Transverse colon (tissue), 4 donors: Measurements from ENCODE around the gene PTPN7. TPM values are rescaled to one million over a fixed set of nuclear protein-coding genes. Genes with fewer than 3 reads are reported as not detected.

Experiments
- DNase-seq: peaks from one replicate; pipeline ENCODE4 v3.0.0-alpha.2; 2019
- H3K27ac ChIP-seq, 4 donors: fragments of 200-600 bp; sonication (generic); 2 replicates each; pipeline ENCODE4 v1.5.1; 2016 to 2018; ENCODE audit warnings: inconsistent platforms in 4 of 4
- H3K27me3 ChIP-seq: fragments of 200-600 bp; sonication (generic); 2 replicates; pipeline ENCODE4 v1.5.1; 2017; ENCODE audit warnings: inconsistent platforms
- H3K36me3 ChIP-seq, 4 donors: fragments of 200-600 bp; sonication (generic); 2 replicates each; pipeline ENCODE4 v1.5.1; 2017 to 2019; ENCODE audit warnings: inconsistent platforms in 4 of 4
- H3K4me1 ChIP-seq, 4 donors: fragments of 200-600 bp; sonication (generic); 2 replicates each; pipeline ENCODE4 v1.5.1; 2017 to 2020; ENCODE audit warnings: inconsistent platforms in 4 of 4
- H3K4me3 ChIP-seq, 4 donors: fragments of 200-600 bp; sonication (generic); 1 replicate in 1 of 4; 2 replicates in 3 of 4; pipeline versions ENCODE4 v1.5.1 to v1.6.1; 2017 to 2019; ENCODE audit warnings: inconsistent platforms in 4 of 4
- H3K9me3 ChIP-seq, 2 donors: fragments of 200-600 bp; sonication (generic); 2 replicates each; pipeline ENCODE4 v1.5.1; 2017 to 2019; ENCODE audit warnings: inconsistent platforms in 2 of 2
- CTCF ChIP-seq, 5 experiments: fragments of 200-600 bp in 3 of 5; fragments of 450-650 bp in 2 of 5; sonication (generic) in 3 of 5; IDR thresholded peaks; 1 replicate in 2 of 5; 2 replicates in 3 of 5; pipeline ENCODE4 v1.5.1; 2016 to 2017; ENCODE audit warnings: antibody characterized with exemption in 5 of 5, inconsistent platforms in 3 of 5, mild to moderate bottlenecking in 2 of 5, moderate library complexity in 1 of 5
- EP300 ChIP-seq: sonication (generic); formaldehyde crosslinking; IDR thresholded peaks from one replicate; pipeline ENCODE4 v1.6.1; 2017; ENCODE audit warnings: antibody characterized with exemption, low read depth
- POLR2A ChIP-seq: fragments of 450-650 bp; IDR thresholded peaks from one replicate; pipeline ENCODE4 v1.6.1; 2016; ENCODE audit warnings: antibody characterized with exemption, mild to moderate bottlenecking, moderate library complexity
- POLR2AphosphoS5 ChIP-seq, 3 donors: sonication (generic); formaldehyde crosslinking; IDR thresholded peaks; one replicate each; pipeline ENCODE4 v1.6.1; 2016; ENCODE audit warnings: antibody characterized with exemption in 3 of 3
- WGBS, 2 donors: methylation state at CpG; one replicate each; pipeline ENCODE4 v1.1.5; 2018; ENCODE audit warnings: low coverage in 1 of 2; 5-methylcytosine and 5-hydroxymethylcytosine counted together
- in situ Hi-C, 4 donors: fragments of 200-750 bp; cut with MboI; loops; one replicate each; pipeline versions ENCODE4 v1.15.0 to v1.15.1; 2017; ENCODE audit warnings: low sequenced_read_pairs in 3 of 4, low pct_ligation_motif_present in 1 of 4, low pct_unique_long_range_greater_than_20kb in 1 of 4
- intact Hi-C: fragments of 100-400 bp; cut with DNase I; formaldehyde crosslinking; loops from one replicate; pipeline ENCODE4 v1.15.1; 2023; ENCODE audit warnings: low total_unique reads
- total RNA-seq, 4 donors: library from RNA; depleted of rRNA; stranded (reverse); fragments of >200 nt; gene quantifications; one replicate each; pipeline ENCODE4 v1.1.0, GENCODE V29; 2016

PTPN7 gene
- total RNA-seq, 4 donors from 2014 or later: 5.2 to 32.5 (median 14.0) TPM; not detected in 1

- H3K9me3 ChIP-seq: no peaks in the 10 kb centered on the region
- intact Hi-C loops: no loop called here
- peak; percentile 93 for DNase-seq
- H3K27me3 ChIP-seq: no peaks in the 10 kb centered on the region
- 41% methylated on average over 9 of the region's 10 CpGs; no CpG with 5 or more reads in 1 of the 2 donors for WGBS, 2 donors
- in situ Hi-C loops: no loop called here
- peaks cover 17 to 59% (median 48%) of the 10 kb centered on the region in 4 donors for H3K4me1 ChIP-seq
- H3K27ac ChIP-seq: peak overlapping the region; percentile 92 to 95 (median 92)
- peak; percentile 26 for TF ChIP-seq POLR2A
- TF ChIP-seq EP300: no peak
- no peak for TF ChIP-seq CTCF (IDR thresholded peaks at IDR 0.05)
- peak; percentile 70 to 85 (median 81) for TF ChIP-seq POLR2AphosphoS5 (IDR thresholded peaks at IDR 0.05)
- H3K4me3 ChIP-seq: no peak overlapping the region
- H3K36me3 ChIP-seq: no peaks in the 10 kb centered on the region
These were observed 54.6 kb downstream of the PTPN7 start for GRCh38 chr1:202105571-202106339.

GRCh38 chr1:202104073-202104472 lies 56.3 kb downstream of the PTPN7 start:
- Histone ChIP-seq H3K4me3 (no peak overlapping the region), H3K27me3 (no peaks in the 10 kb centered on the region), H3K9me3 (no peaks in the 10 kb centered on the region), H3K4me1 (peaks cover 14 to 50% (median 40%) of the 10 kb centered on the region in 4 donors), H3K36me3 (no peaks in the 10 kb centered on the region), H3K27ac (peak overlapping the region; percentile 92 to 95 (median 92))
- WGBS, 2 donors: 67 to 75% methylated on average over 1 to 10 of the region's 10 CpGs
- in situ Hi-C loops (no loop called here), intact Hi-C loops (no loop called here)
- DNase-seq: peak; percentile 56
- TF ChIP-seq POLR2AphosphoS5 (IDR thresholded peaks at IDR 0.05) (no peak), EP300 (no peak), CTCF (IDR thresholded peaks at IDR 0.05) (no peak), POLR2A (no peak)

- H3K36me3 ChIP-seq: no peaks in the 10 kb centered on the region
- no peak overlapping the region for H3K4me3 ChIP-seq
- intact Hi-C loops: no loop called here
- WGBS, 2 donors: 33 to 41% methylated on average over 2 to 4 of the region's 4 CpGs
- H3K4me1 ChIP-seq: peaks cover 0 to 26% (median 16%) of the 10 kb centered on the region in 4 donors
- TF ChIP-seq POLR2A (no peak), EP300 (no peak), CTCF (IDR thresholded peaks at IDR 0.05) (no peak), POLR2AphosphoS5 (IDR thresholded peaks at IDR 0.05) (no peak)
- H3K27me3 ChIP-seq: no peaks in the 10 kb centered on the region
- H3K27ac ChIP-seq: peak overlapping the region in 1 of 4 donors; percentile 30
- H3K9me3 ChIP-seq: no peaks in the 10 kb centered on the region
- in situ Hi-C loops: no loop called here
- DNase-seq: no peak
These were observed 59.2 kb downstream of the PTPN7 start for GRCh38 chr1:202101184-202101583.

Other genes starting within 250 kb of the PTPN7 start
- 100 to 1,000 TPM in 3 of 4 donors, 10 to 100 TPM in 1; 73.2 to 166 (median 115) TPM for gene LMOD1, start 214.1 kb downstream of the PTPN7 start, total RNA-seq
- 10 to 100 TPM in 3 of 4 donors, 1 to 10 TPM in 1; 3.0 to 37.0 (median 33.7) TPM for gene TIMM17A, start 205.1 kb downstream of the PTPN7 start, total RNA-seq
- gene RNPEP, start 178.0 kb downstream of the PTPN7 start, total RNA-seq: 100 to 1,000 TPM; 118 to 285 (median 184) TPM
- 1,000 to 10,000 TPM in 1 of 4 donors, 100 to 1,000 TPM in 3; 581 to 1,486 (median 902) TPM for gene ELF3, start 150.0 kb downstream of the PTPN7 start, total RNA-seq
- under 1 TPM in 2 of 4 donors, not detected in 2; 0.55 to 0.95 TPM for gene GPR37L1, start 37.7 kb downstream of the PTPN7 start, total RNA-seq
- 10 to 100 TPM in 3 of 4 donors, 1 to 10 TPM in 1; 9.0 to 27.2 (median 21.6) TPM for gene ARL8A, start 15.9 kb downstream of the PTPN7 start, total RNA-seq
- gene LGR6, start 33.2 kb upstream of the PTPN7 start, total RNA-seq: 1 to 10 TPM in 1 of 4 donors, under 1 TPM in 1, not detected in 2; 0.41 to 1.6 TPM
- 1 to 10 TPM in 3 of 4 donors, not detected in 1; 4.4 to 6.8 (median 4.8) TPM for gene UBE2T, start 181.3 kb upstream of the PTPN7 start, total RNA-seq
- gene PPP1R12B, start 188.1 kb upstream of the PTPN7 start, total RNA-seq: 100 to 1,000 TPM in 3 of 4 donors, 10 to 100 TPM in 1; 92.7 to 254 (median 137) TPM